DOHH2 (cell line): Measurements from ENCODE around the gene DMBT1.

ENCODE experiments used
- CTCF ChIP-seq: fragments of 200-600 bp; sonication (generic); IDR thresholded peaks from one replicate; pipeline ENCODE4 v1.5.1; 2014; ENCODE audit warnings: antibody characterized with exemption, mild to moderate bottlenecking, low read depth, low read length; ENCODE audit not compliant: poor library complexity, severe bottlenecking
- EZH2phosphoT487 ChIP-seq: fragments of 200-600 bp; sonication (generic); IDR thresholded peaks from 2 replicates; pipeline ENCODE4 v1.6.1; 2017; ENCODE audit warnings: borderline replicate concordance, mild to moderate bottlenecking, antibody characterized with exemption, low read length, moderate library complexity, mixed read lengths

- TF ChIP-seq EZH2phosphoT487 = no peak
- no peak for TF ChIP-seq CTCF
Measured at GRCh38 chr10:122673731-122674130, 113.2 kb downstream of the DMBT1 start.
